GM18868 (cell line): Measurements from ENCODE around the gene GNPTAB.
A peak's percentile ranks its signal among the peaks of the same experiment; 100 is the strongest.

Source experiments
- ATAC-seq: cut with Tn5 transposase; IDR thresholded peaks from one replicate; pipeline ENCODE4 v1.9.1; 2021; ENCODE audit warnings: mild to moderate bottlenecking, moderate library complexity; ENCODE audit not compliant: unreplicated experiment

The GNPTAB gene

GRCh38 chr12:101697930-101698799 is 132.6 kb downstream of the GNPTAB start:
- peak; percentile 29 for ATAC-seq

DNA sequence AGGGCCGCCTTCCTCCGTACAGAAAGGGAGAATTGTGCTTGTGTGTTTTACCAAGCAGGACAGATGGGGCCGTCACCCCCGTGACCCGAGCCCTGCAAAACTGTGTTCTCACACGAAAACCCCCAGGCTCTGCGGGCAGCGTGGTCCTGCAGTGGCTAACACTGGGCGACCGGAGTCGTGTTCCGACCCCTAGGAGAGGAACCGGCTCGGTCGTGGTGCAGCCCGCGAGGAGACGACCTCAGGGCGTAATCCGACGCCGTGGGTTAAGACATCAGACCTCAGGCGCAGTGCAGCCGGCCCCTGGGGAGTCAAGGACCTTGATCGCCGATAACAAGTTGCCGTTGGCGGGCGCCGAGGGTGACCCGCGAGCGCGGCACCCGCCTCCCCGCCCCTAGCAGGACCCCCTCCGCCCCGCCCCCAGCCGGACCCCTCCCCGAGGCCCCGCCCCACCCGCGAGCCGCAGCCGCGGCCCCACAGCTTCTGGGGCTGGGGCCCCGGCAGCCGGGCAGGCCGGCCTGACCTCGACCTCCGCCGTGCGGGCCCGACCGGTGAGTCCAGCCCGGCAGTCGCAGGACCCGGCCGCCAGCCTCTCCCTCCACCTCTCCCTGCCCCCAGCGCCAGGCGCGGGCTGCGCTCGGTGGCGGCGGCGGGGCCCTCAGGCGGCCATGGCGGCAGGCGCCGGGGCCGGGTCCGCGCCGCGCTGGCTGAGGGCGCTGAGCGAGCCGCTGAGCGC is 133.4 kb downstream of the GNPTAB start, which contains the start of gene CHPT1:
TSS of gene CHPT1 (plus strand) at position 444 of the 733 bp plus-strand sequence. CDS start at position 666, 222 bp downstream.
- ATAC-seq, result peak; percentile 74

- peak; percentile 29 for ATAC-seq
These were observed 134.2 kb downstream of the GNPTAB start for GRCh38 chr12:101696251-101697196.

DNA sequence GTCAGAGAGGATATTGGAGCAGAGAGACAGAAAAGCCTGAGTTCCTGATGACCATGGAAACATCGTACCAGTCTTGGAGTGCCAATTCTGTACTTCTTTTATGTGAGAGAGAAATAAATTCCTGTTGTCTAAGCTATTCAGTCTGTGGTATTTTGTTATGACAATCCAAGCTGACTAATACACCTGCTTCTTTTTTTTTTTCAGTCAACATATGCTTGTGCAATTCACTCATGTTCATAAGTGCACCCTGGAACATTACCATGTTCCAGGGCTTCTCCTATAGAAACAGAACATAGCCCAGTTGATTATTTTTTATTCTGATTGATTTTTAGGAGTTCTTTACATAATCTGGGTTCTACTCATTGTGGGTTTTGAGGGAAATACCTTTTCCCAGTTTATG is 135.1 kb downstream of the GNPTAB start:
- ATAC-seq, result no peak
